Nephron (organoid): ENCODE data around the gene ADAMTS10.

Experiments
- H3K27ac Mint-ChIP-seq, 3 experiments: 2 replicates each; pipeline ENCODE4 v1.8.0; 2020; ENCODE audit warnings: mixed read lengths in 3 of 3, mild to moderate bottlenecking in 2 of 3, moderate library complexity in 1 of 3
- H3K27me3 Mint-ChIP-seq: 2 replicates; pipeline ENCODE4 v1.8.0; 2021; ENCODE audit warnings: low read depth, mild to moderate bottlenecking, moderate library complexity, mixed read lengths
- H3K36me3 Mint-ChIP-seq: 2 replicates; pipeline ENCODE4 v1.8.0; 2020; ENCODE audit warnings: low read depth, mixed read lengths
- H3K4me1 Mint-ChIP-seq: 2 replicates; pipeline ENCODE4 v1.8.0; 2020; ENCODE audit warnings: mixed read lengths
- H3K4me3 Mint-ChIP-seq, 3 experiments: 2 replicates each; pipeline ENCODE4 v1.8.0; 2020; ENCODE audit warnings: mild to moderate bottlenecking in 3 of 3, mixed read lengths in 3 of 3, moderate library complexity in 2 of 3
- H3K9me3 Mint-ChIP-seq: 2 replicates; pipeline ENCODE4 v1.8.0; 2020; ENCODE audit warnings: mixed read lengths
- CTCF ChIP-seq, 3 experiments: fragments of 200-600 bp; sonication (generic); IDR thresholded peaks; one replicate each; pipeline ENCODE4 v1.5.0; 2021; ENCODE audit warnings: antibody characterized with exemption in 3 of 3; ENCODE audit not compliant: unreplicated experiment in 3 of 3

Gene ADAMTS10

GRCh38 chr19:8600064-8600463 is 10.5 kb downstream of the ADAMTS10 start:
- Mint-ChIP-seq H3K4me3 (no peak overlapping the region), H3K4me1 (no peaks in the 10 kb centered on the region), H3K36me3 (peaks cover 80% of the 10 kb centered on the region), H3K27me3 (no peaks in the 10 kb centered on the region), H3K27ac (no peak overlapping the region), H3K9me3 (peaks cover 3% of the 10 kb centered on the region)
- TF ChIP-seq CTCF (IDR thresholded peaks at IDR 0.05; ENCODE audit: unreplicated experiment in 3 of 3), result no peak

GRCh38 chr19:8596168-8596567 is 14.3 kb downstream of the ADAMTS10 start:
- Mint-ChIP-seq H3K9me3 (no peaks in the 10 kb centered on the region), H3K27me3 (peaks cover 7% of the 10 kb centered on the region), H3K27ac (no peak overlapping the region), H3K4me1 (peaks cover 5% of the 10 kb centered on the region), H3K36me3 (peaks cover 66% of the 10 kb centered on the region), H3K4me3 (no peak overlapping the region)
- TF ChIP-seq CTCF (IDR thresholded peaks at IDR 0.05; ENCODE audit: unreplicated experiment in 3 of 3), result no peak

GRCh38 chr19:8595651-8596050 is 14.9 kb downstream of the ADAMTS10 start:
- H3K4me3 Mint-ChIP-seq, result no peak overlapping the region
- peaks cover 7% of the 10 kb centered on the region for H3K27me3 Mint-ChIP-seq
- no peaks in the 10 kb centered on the region for H3K9me3 Mint-ChIP-seq
- peaks cover 61% of the 10 kb centered on the region for H3K36me3 Mint-ChIP-seq
- no peak for TF ChIP-seq CTCF (IDR thresholded peaks at IDR 0.05; ENCODE audit: unreplicated experiment in 3 of 3)
- no peak overlapping the region for H3K27ac Mint-ChIP-seq
- H3K4me1 Mint-ChIP-seq, result peaks cover 5% of the 10 kb centered on the region

DNA sequence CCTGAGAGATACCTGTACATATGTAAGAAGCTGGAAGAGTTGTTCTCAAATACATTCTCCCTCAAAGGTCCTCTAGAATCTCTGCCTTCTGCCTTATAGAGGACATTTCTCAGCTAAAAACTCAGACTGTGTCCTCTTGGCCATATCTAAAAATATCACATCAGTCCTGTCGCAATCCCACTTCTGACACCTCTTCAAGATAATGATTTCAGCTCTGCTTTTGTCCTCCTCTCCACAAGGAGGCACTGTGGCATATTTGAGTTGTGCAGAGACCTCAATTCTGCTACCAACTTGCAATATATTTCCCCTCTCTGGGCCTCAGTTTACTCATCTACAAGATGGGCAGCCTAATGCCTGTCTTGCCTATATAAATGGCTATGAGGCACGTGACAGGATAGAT is 16.6 kb downstream of the ADAMTS10 start:
- TF ChIP-seq CTCF (IDR thresholded peaks at IDR 0.05; ENCODE audit: unreplicated experiment in 3 of 3), result no peak
- H3K27me3 Mint-ChIP-seq, result peaks cover 7% of the 10 kb centered on the region

GRCh38 chr19:8592231-8593009 is 18.1 kb downstream of the ADAMTS10 start:
- Mint-ChIP-seq H3K27me3 (peaks cover 7% of the 10 kb centered on the region), H3K36me3 (peaks cover 42% of the 10 kb centered on the region), H3K27ac (peak overlapping the region in 1 of 3 experiments; percentile 58), H3K4me3 (peak overlapping the region; percentile 74 to 81 (median 74)), H3K9me3 (no peaks in the 10 kb centered on the region), H3K4me1 (peaks cover 5% of the 10 kb centered on the region)
- TF ChIP-seq CTCF (IDR thresholded peaks at IDR 0.05; ENCODE audit: unreplicated experiment in 3 of 3), result no peak

More for the DNA sequence above, 16.6 kb downstream of the ADAMTS10 start:
- Mint-ChIP-seq H3K9me3 (no peaks in the 10 kb centered on the region), H3K27ac (peak overlapping the region in 1 of 3 experiments; percentile 10), H3K4me1 (peaks cover 5% of the 10 kb centered on the region), H3K4me3 (peak overlapping the region in 2 of 3 experiments; percentile 26 to 45), H3K36me3 (peaks cover 50% of the 10 kb centered on the region)
